DND-41 (cell line): ENCODE measurements around the gene RASL10B.

ENCODE experiments used
- ATAC-seq: fragments of 200-7000 bp; cut with Tn5 transposase; 3 replicates; pipeline ENCODE4 v1.9.1; 2021; ENCODE audit warnings: low read depth; ENCODE audit not compliant: insufficient read depth
- DNase-seq: peaks from one replicate; pipeline ENCODE4 v3.0.0-alpha.2; 2020
- H2AFZ ChIP-seq: 2 replicates; pipeline ENCODE4 v1.6.0; 2012; ENCODE audit warnings: low read depth, low read length
- H3K27ac ChIP-seq: 2 replicates; pipeline ENCODE4 v1.5.1; 2012; ENCODE audit warnings: low read length, inconsistent platforms
- H3K27me3 ChIP-seq: fragments of 200-600 bp; sonication (generic); 2 replicates; pipeline ENCODE4 v1.6.0; 2012; ENCODE audit warnings: low read length, mild to moderate bottlenecking, inconsistent platforms; ENCODE audit not compliant: insufficient read depth, poor library complexity
- H3K36me3 ChIP-seq: 2 replicates; pipeline ENCODE4 v1.5.1; 2012; ENCODE audit warnings: low read length, inconsistent platforms; ENCODE audit not compliant: insufficient read depth
- H3K4me1 ChIP-seq: 2 replicates; pipeline ENCODE4 v1.5.1; 2012; ENCODE audit warnings: mild to moderate bottlenecking, low read length; ENCODE audit not compliant: insufficient read depth
- H3K4me2 ChIP-seq: 2 replicates; pipeline ENCODE4 v1.6.0; 2012; ENCODE audit warnings: mild to moderate bottlenecking, moderate library complexity, low read length, inconsistent platforms; ENCODE audit not compliant: insufficient read depth
- H3K4me3 ChIP-seq, 2 experiments: fragments of 200-600 bp in 1 of 2; shearing (Covaris generic) in 1 of 2; 2 replicates each; pipeline ENCODE4 v1.5.1; 2012 to 2016; ENCODE audit warnings: inconsistent platforms in 2 of 2, low read length in 2 of 2, mild to moderate bottlenecking in 2 of 2, low read depth in 1 of 2, moderate library complexity in 1 of 2
- H3K79me2 ChIP-seq: 2 replicates; pipeline ENCODE4 v1.6.0; 2012; ENCODE audit warnings: low read length, inconsistent platforms; ENCODE audit not compliant: insufficient read depth
- H3K9ac ChIP-seq: 2 replicates; pipeline ENCODE4 v1.6.0; 2012; ENCODE audit warnings: low read depth, mild to moderate bottlenecking, inconsistent platforms, low read length, moderate library complexity
- H3K9me3 ChIP-seq: 2 replicates; pipeline ENCODE4 v1.5.1; 2012; ENCODE audit warnings: low read length, moderate library complexity, mild to moderate bottlenecking, inconsistent platforms; ENCODE audit not compliant: insufficient read depth, severe bottlenecking
- H4K20me1 ChIP-seq: 2 replicates; pipeline ENCODE4 v1.6.0; 2012; ENCODE audit warnings: low read length; ENCODE audit not compliant: insufficient read depth
- CTCF ChIP-seq: IDR thresholded peaks from 2 replicates; pipeline ENCODE4 v1.5.1; 2012; ENCODE audit warnings: borderline replicate concordance, low read length, moderate library complexity, mild to moderate bottlenecking; ENCODE audit not compliant: poor library complexity, severe bottlenecking; ENCODE audit errors: extremely low read depth
- EZH2 ChIP-seq: IDR thresholded peaks from 3 replicates; pipeline ENCODE4 v1.6.1; 2012; ENCODE audit warnings: borderline replicate concordance, low read depth, mild to moderate bottlenecking, moderate library complexity, low read length, inconsistent platforms; ENCODE audit not compliant: severe bottlenecking

Gene RASL10B

DNA sequence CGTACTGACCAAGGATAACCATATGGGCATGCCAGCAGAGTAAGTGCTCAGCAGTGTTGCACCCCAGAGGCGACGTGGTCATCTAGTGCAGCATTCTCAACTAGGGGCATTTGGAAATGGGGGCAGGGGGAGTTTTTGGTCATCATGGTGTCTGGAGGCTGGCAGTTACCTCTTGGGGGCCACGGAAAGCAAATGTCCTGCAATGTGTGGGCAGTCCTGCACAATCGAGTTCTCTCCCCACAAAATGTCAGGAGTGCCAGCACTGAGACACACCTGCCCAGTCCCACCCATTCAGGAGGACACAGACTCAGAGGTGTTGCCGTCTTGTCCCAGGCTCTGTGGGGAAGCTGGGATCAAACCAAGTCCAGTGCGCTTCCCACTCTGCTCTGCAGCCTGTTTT is 3.0 kb downstream of the RASL10B start:
- no peaks in the 10 kb centered on the region for H3K27me3 ChIP-seq
- H3K4me1 ChIP-seq, result peaks cover 11% of the 10 kb centered on the region

GRCh38 chr17:35735036-35735805 is 3.8 kb downstream of the RASL10B start:
- TF ChIP-seq CTCF, result no peak
- TF ChIP-seq EZH2, result no peak
- Histone ChIP-seq H3K4me1 (peaks cover 11% of the 10 kb centered on the region), H3K27ac (no peak overlapping the region), H4K20me1 (no peaks in the 10 kb centered on the region), H3K27me3 (no peaks in the 10 kb centered on the region), H3K4me2 (no peak overlapping the region), H2AFZ (no peak overlapping the region), H3K36me3 (no peaks in the 10 kb centered on the region), H3K4me3 (no peak overlapping the region), H3K9ac (no peak overlapping the region), H3K79me2 (no peaks in the 10 kb centered on the region), H3K9me3 (no peaks in the 10 kb centered on the region)
- no peak for ATAC-seq
- no peak for DNase-seq

More for the DNA sequence above, 3.0 kb downstream of the RASL10B start:
- no peak overlapping the region for H2AFZ ChIP-seq
- no peak for ATAC-seq
- no peak for DNase-seq
- no peaks in the 10 kb centered on the region for H3K9me3 ChIP-seq
- no peaks in the 10 kb centered on the region for H3K79me2 ChIP-seq
- TF ChIP-seq EZH2 (no peak), CTCF (no peak)
- H3K9ac ChIP-seq, result no peak overlapping the region
- no peaks in the 10 kb centered on the region for H4K20me1 ChIP-seq
- no peak overlapping the region for H3K4me2 ChIP-seq
- H3K36me3 ChIP-seq, result no peaks in the 10 kb centered on the region
- H3K27ac ChIP-seq, result no peak overlapping the region
- H3K4me3 ChIP-seq, result no peak overlapping the region

- Histone ChIP-seq H3K9me3 (no peaks in the 10 kb centered on the region), H4K20me1 (no peaks in the 10 kb centered on the region), H3K9ac (no peak overlapping the region), H3K4me3 (no peak overlapping the region), H3K36me3 (no peaks in the 10 kb centered on the region), H3K27me3 (no peaks in the 10 kb centered on the region), H3K4me1 (peaks cover 6% of the 10 kb centered on the region), H3K27ac (no peak overlapping the region), H3K79me2 (no peaks in the 10 kb centered on the region), H3K4me2 (no peak overlapping the region), H2AFZ (no peak overlapping the region)
- no peak for TF ChIP-seq CTCF
- no peak for TF ChIP-seq EZH2
- ATAC-seq (no peak), DNase-seq (no peak)
These were observed 4.8 kb downstream of the RASL10B start for GRCh38 chr17:35736236-35736635.
